Natural killer cell treated with Interleukin-12 subunit alpha and Interleukin-12 subunit beta and Interleukin-15 and Interleukin-18, amount 100 ng/mL, for 72 hours (primary cell): ENCODE measurements around the gene RHBDL1. TPM values are rescaled to one million over a fixed set of nuclear protein-coding genes. Genes with fewer than 3 reads are reported as not detected.
A peak's percentile ranks its signal among the peaks of the same experiment; 100 is the strongest.

Experiments used
- ATAC-seq, 2 donors: fragments of 150-1000 bp; cut with Tn5 transposase in 1 of 2; sonication (Bioruptor Pico), chemical (Tn5 transposase) in 1 of 2; 2 replicates each; pipeline ENCODE4 v1.10.0; 2021
- DNase-seq: peaks from one replicate; pipeline ENCODE4 v3.0.0; 2022; ENCODE audit warnings: low spot score
- H3K27ac Mint-ChIP-seq, 2 donors: 1 replicate in 1 of 2; 2 replicates in 1 of 2; pipeline ENCODE4 v1.8.0; 2022; ENCODE audit warnings: mixed read lengths in 2 of 2, mild to moderate bottlenecking in 1 of 2, moderate library complexity in 1 of 2
- H3K27me3 Mint-ChIP-seq, 2 donors: 1 replicate in 1 of 2; 2 replicates in 1 of 2; pipeline ENCODE4 v1.8.0; 2022; ENCODE audit warnings: mixed read lengths in 2 of 2
- H3K36me3 Mint-ChIP-seq: one replicate; pipeline ENCODE4 v1.8.0; 2022; ENCODE audit warnings: mixed read lengths
- H3K4me1 Mint-ChIP-seq, 2 donors: 1 replicate in 1 of 2; 2 replicates in 1 of 2; pipeline ENCODE4 v1.8.0; 2022; ENCODE audit warnings: low read depth in 2 of 2, mixed read lengths in 2 of 2, mild to moderate bottlenecking in 1 of 2
- H3K4me3 Mint-ChIP-seq: one replicate; pipeline ENCODE4 v1.8.0; 2022; ENCODE audit warnings: mixed read lengths
- H3K9me3 Mint-ChIP-seq: 2 replicates; pipeline ENCODE4 v1.8.0; 2022; ENCODE audit warnings: mixed read lengths
- total RNA-seq, 2 donors: library from RNA; stranded (reverse); gene quantifications; one replicate each; pipeline ENCODE4 v1.2.3, GENCODE V29; 2022

The RHBDL1 gene
- total RNA-seq, 2 donors from 2014 or later, result 1.0 to 1.5 TPM

- Mint-ChIP-seq H3K4me3 (peak overlapping the region; percentile 79), H3K27ac (no peak overlapping the region), H3K4me1 (peaks cover 3 to 5% of the 10 kb centered on the region in 2 donors), H3K27me3 (no peaks in the 10 kb centered on the region), H3K36me3 (no peaks in the 10 kb centered on the region), H3K9me3 (no peaks in the 10 kb centered on the region)
- ATAC-seq (no peak), DNase-seq (no peak)
Observed at GRCh38 chr16:643050-643368, 32.5 kb upstream of the RHBDL1 start.

GRCh38 chr16:644556-644955 is 30.9 kb upstream of the RHBDL1 start:
- Mint-ChIP-seq H3K27me3 (no peaks in the 10 kb centered on the region), H3K9me3 (no peaks in the 10 kb centered on the region)
- ATAC-seq, result no peak

GRCh38 chr16:645852-646678 is 29.4 kb upstream of the RHBDL1 start:
- no peak for ATAC-seq
- no peak overlapping the region for H3K27ac Mint-ChIP-seq

More at GRCh38 chr16:644556-644955, 30.9 kb upstream of the RHBDL1 start:
- H3K36me3 Mint-ChIP-seq, result no peaks in the 10 kb centered on the region
- H3K27ac Mint-ChIP-seq, result no peak overlapping the region
- H3K4me3 Mint-ChIP-seq, result no peak overlapping the region
- peaks cover 3 to 5% of the 10 kb centered on the region in 2 donors for H3K4me1 Mint-ChIP-seq
- no peak for DNase-seq

GRCh38 chr16:646679-647172 is 28.7 kb upstream of the RHBDL1 start:
- Mint-ChIP-seq H3K36me3 (no peaks in the 10 kb centered on the region), H3K4me1 (peaks cover 5% of the 10 kb centered on the region in 2 donors), H3K9me3 (no peaks in the 10 kb centered on the region), H3K27me3 (no peaks in the 10 kb centered on the region), H3K4me3 (no peak overlapping the region), H3K27ac (no peak overlapping the region)
- DNase-seq, result no peak
- ATAC-seq, result no peak

More at GRCh38 chr16:645852-646678, 29.4 kb upstream of the RHBDL1 start:
- Mint-ChIP-seq H3K27me3 (no peaks in the 10 kb centered on the region), H3K36me3 (no peaks in the 10 kb centered on the region), H3K4me1 (peaks cover 5% of the 10 kb centered on the region in 2 donors), H3K9me3 (no peaks in the 10 kb centered on the region), H3K4me3 (no peak overlapping the region)
- no peak for DNase-seq

- H3K27me3 Mint-ChIP-seq, result no peaks in the 10 kb centered on the region
- H3K36me3 Mint-ChIP-seq, result no peaks in the 10 kb centered on the region
- H3K4me1 Mint-ChIP-seq, result peaks cover 5% of the 10 kb centered on the region in 2 donors
- H3K4me3 Mint-ChIP-seq, result no peak overlapping the region
- ATAC-seq (no peak), DNase-seq (no peak)
- H3K27ac Mint-ChIP-seq, result no peak overlapping the region
- H3K9me3 Mint-ChIP-seq, result no peaks in the 10 kb centered on the region
Observed at GRCh38 chr16:647173-647902, 28.1 kb upstream of the RHBDL1 start.

- no peaks in the 10 kb centered on the region for H3K36me3 Mint-ChIP-seq
- no peaks in the 10 kb centered on the region for H3K27me3 Mint-ChIP-seq
- peak overlapping the region in 1 of 2 donors; percentile 61 for H3K27ac Mint-ChIP-seq
- no peak for DNase-seq
- no peaks in the 10 kb centered on the region for H3K9me3 Mint-ChIP-seq
- H3K4me3 Mint-ChIP-seq, result peak overlapping the region; percentile 67
- no peak for ATAC-seq
- peaks cover 5% of the 10 kb centered on the region in 2 donors for H3K4me1 Mint-ChIP-seq
Observed at GRCh38 chr16:648071-648780, 27.2 kb upstream of the RHBDL1 start.

- peak within 1 kb of the TSS; percentile 67 for H3K4me3 Mint-ChIP-seq
- peak; percentile 93 to 96 for ATAC-seq
- peaks cover 5% of the 10 kb centered on the region in 2 donors for H3K4me1 Mint-ChIP-seq
- H3K27me3 Mint-ChIP-seq, result no peaks in the 10 kb centered on the region
- no peaks in the 10 kb centered on the region for H3K36me3 Mint-ChIP-seq
- H3K9me3 Mint-ChIP-seq, result no peaks in the 10 kb centered on the region
- peak within 1 kb of the TSS; percentile 28 to 61 for H3K27ac Mint-ChIP-seq
- DNase-seq, result peak; percentile 95
Observed at GRCh38 chr16:648781-649589, 26.5 kb upstream of the RHBDL1 start, which contains the start of gene WDR90. Gene WDR90, plus strand, starts transcription at chr16:649365. Its CDS starts 52 bp downstream, at chr16:649417.

- Mint-ChIP-seq H3K9me3 (no peaks in the 10 kb centered on the region), H3K27me3 (no peaks in the 10 kb centered on the region), H3K4me3 (peak overlapping the region; percentile 60), H3K4me1 (peaks cover 2 to 5% of the 10 kb centered on the region in 2 donors), H3K27ac (no peak overlapping the region), H3K36me3 (no peaks in the 10 kb centered on the region)
- ATAC-seq, result peak; percentile 25 to 52
- DNase-seq, result no peak
Observed at GRCh38 chr16:649631-650030, 25.8 kb upstream of the RHBDL1 start.

- Mint-ChIP-seq H3K27me3 (no peaks in the 10 kb centered on the region), H3K9me3 (no peaks in the 10 kb centered on the region), H3K27ac (no peak overlapping the region), H3K4me1 (peaks cover 0 to 2% of the 10 kb centered on the region in 2 donors), H3K36me3 (no peaks in the 10 kb centered on the region), H3K4me3 (no peak overlapping the region)
- no peak for DNase-seq
- no peak for ATAC-seq
Observed at GRCh38 chr16:651844-652243, 23.6 kb upstream of the RHBDL1 start.

- DNase-seq (no peak), ATAC-seq (no peak)
- Mint-ChIP-seq H3K27ac (no peak overlapping the region), H3K4me1 (peaks cover 0 to 2% of the 10 kb centered on the region in 2 donors), H3K27me3 (no peaks in the 10 kb centered on the region), H3K36me3 (no peaks in the 10 kb centered on the region), H3K4me3 (no peak overlapping the region), H3K9me3 (no peaks in the 10 kb centered on the region)
Observed at GRCh38 chr16:652454-653305, 22.8 kb upstream of the RHBDL1 start.

- Mint-ChIP-seq H3K9me3 (no peaks in the 10 kb centered on the region), H3K36me3 (no peaks in the 10 kb centered on the region), H3K27ac (no peak overlapping the region), H3K4me1 (peaks cover 0 to 2% of the 10 kb centered on the region in 2 donors), H3K4me3 (no peak overlapping the region), H3K27me3 (no peaks in the 10 kb centered on the region)
- DNase-seq, result no peak
- ATAC-seq, result no peak
Observed at GRCh38 chr16:654034-654433, 21.4 kb upstream of the RHBDL1 start.

- Mint-ChIP-seq H3K27ac (no peak overlapping the region), H3K4me3 (no peak overlapping the region), H3K4me1 (peaks cover 6 to 8% of the 10 kb centered on the region in 2 donors), H3K9me3 (no peaks in the 10 kb centered on the region), H3K36me3 (no peaks in the 10 kb centered on the region), H3K27me3 (no peaks in the 10 kb centered on the region)
- ATAC-seq (no peak), DNase-seq (no peak)
Observed at GRCh38 chr16:657487-657886, 18.0 kb upstream of the RHBDL1 start.
